HG02588 (cell line): ENCODE measurements around the gene CERS6.
A peak's percentile ranks its signal among the peaks of the same experiment; 100 is the strongest.
"Not testable (repeated sequence)": the region's sequence is repeated elsewhere in the genome, so short reads cannot be mapped to it uniquely, and the experiment has no call there.

Experiments used
- ATAC-seq: cut with Tn5 transposase; IDR thresholded peaks from one replicate; pipeline ENCODE4 v1.9.1; 2021; ENCODE audit warnings: mild to moderate bottlenecking, moderate library complexity; ENCODE audit not compliant: unreplicated experiment

The CERS6 gene, protein sequence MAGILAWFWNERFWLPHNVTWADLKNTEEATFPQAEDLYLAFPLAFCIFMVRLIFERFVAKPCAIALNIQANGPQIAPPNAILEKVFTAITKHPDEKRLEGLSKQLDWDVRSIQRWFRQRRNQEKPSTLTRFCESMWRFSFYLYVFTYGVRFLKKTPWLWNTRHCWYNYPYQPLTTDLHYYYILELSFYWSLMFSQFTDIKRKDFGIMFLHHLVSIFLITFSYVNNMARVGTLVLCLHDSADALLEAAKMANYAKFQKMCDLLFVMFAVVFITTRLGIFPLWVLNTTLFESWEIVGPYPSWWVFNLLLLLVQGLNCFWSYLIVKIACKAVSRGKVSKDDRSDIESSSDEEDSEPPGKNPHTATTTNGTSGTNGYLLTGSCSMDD

GRCh38 chr2:168455645-168456520 is at the start of gene CERS6:
Gene CERS6, plus strand, starts transcription at chr2:168456272. Its CDS starts 177 bp downstream, at chr2:168456449.
- ATAC-seq, result peak; percentile 93

GRCh38 chr2:168412301-168412700 is 43.8 kb upstream of the CERS6 start:
- not testable (repeated sequence) for ATAC-seq

GRCh38 chr2:168413101-168413500 is 43.0 kb upstream of the CERS6 start:
- not testable (repeated sequence) for ATAC-seq

GRCh38 chr2:168416555-168416954 is 39.5 kb upstream of the CERS6 start:
- no peak for ATAC-seq

DNA sequence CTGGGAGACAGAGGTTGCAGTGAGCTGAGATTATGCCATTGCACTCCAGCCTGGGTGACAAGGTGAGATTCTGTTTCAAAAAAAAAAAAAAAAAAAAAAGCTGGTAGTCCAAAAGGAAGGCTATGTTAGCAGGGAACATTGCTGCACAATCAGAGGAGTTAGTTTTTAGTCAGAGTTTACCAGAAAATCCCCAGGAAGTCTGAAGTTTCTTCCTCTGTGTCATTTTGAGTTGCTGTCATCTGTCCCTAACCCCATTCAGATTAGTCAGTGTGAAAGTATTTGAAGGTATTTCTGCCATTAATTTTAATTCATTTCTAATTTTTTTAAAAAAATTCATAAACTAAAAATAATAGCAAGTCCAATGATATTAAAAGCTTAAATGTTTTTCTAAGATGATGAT is 33.5 kb upstream of the CERS6 start:
- ATAC-seq, result peak; percentile 79

GRCh38 chr2:168424112-168424951 is 31.7 kb upstream of the CERS6 start:
- no peak for ATAC-seq

GRCh38 chr2:168424971-168425370 is 31.1 kb upstream of the CERS6 start:
- ATAC-seq, result no peak

GRCh38 chr2:168426861-168427260 is 29.2 kb upstream of the CERS6 start:
- ATAC-seq, result no peak

DNA sequence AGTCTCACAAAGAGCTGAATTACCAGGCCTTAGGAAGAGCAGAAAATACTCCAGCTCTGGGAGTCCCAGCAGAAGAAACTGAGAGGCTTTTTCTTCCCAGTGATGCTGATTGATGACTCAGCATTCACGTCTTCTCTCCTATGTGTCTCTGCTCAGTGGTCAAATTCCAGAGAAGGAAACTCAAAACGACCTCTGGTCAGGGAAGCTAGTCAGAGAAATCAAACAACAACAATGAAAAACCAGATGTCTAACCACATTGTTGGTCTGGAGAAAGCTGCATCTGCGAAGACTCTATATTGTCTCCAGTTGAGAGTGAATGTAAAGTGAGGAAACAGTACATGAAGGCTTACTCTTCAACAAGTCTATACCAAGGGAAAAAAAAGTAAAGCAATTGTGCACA is 28.6 kb upstream of the CERS6 start:
- ATAC-seq, result no peak

DNA sequence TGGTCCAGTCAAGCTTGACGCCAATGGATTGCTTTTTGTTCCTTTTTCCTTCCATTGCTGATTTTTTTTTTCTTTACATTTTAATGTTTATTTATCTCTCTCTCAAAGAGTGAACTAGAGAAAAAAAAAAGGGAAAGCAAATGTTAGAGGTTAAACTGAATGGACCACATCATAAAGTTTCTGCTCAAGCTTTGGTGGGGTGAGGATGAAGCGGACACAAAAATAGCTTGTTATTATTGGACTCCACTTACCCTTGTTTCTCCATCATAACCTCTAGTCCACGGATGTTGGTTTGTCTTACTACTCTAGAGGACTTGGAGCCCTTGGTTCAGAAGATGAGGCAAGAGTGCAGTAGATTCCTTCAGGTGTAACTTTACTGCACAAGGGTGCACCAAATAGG is 27.6 kb upstream of the CERS6 start:
- no peak for ATAC-seq

DNA sequence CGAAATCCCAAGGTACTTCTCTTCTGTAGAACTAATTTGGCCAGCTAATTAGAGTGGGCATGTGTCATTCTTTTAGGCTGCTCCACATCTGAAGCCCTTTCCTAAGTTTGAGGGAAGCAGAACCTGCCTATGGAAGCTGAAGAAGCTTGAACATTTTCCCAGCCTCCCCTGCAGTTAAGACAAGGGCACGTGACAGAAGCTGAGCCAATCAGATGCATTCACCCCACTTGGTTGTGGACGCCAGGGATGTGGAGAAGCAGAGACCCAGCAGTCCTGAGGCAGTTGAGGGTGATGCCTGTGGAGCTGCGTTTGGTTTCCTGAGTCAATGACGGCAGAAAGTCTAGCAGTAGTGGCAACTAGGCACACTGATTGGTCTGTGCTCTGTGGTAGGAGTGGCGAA is 26.1 kb upstream of the CERS6 start:
- no peak for ATAC-seq

GRCh38 chr2:168430431-168430830 is 25.6 kb upstream of the CERS6 start:
- ATAC-seq, result no peak

GRCh38 chr2:168431301-168432024 is 24.6 kb upstream of the CERS6 start:
- no peak for ATAC-seq

GRCh38 chr2:168432100-168432499 is 24.0 kb upstream of the CERS6 start:
- ATAC-seq, result no peak

DNA sequence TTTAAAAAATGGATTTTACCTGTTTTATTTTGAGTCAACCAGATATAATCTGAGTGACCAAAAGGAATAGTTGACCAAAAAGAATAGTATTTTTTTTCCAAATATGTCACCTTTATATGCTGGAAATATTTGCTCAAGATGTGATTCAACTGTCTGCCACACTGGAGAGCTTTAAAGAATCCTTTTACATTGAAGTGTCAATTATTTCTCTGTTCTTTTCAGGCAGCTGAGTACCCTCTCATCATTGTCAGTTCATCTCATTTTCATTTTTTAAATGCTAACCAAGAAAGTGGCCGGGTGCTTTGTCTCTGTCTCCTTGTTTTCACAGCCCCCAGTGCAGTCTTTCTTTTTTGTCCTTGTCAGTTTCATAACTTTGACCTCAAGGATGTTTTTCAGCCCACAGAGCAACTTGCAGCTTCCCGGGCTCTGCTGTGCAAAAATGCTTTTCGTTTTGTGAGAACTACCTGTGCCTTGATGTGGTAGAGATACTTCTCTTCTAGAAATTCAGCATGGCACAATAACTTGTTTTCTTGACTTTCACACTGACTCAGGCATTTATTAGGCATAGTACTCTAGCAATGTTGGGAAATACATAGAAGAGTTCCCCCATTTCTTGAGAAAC is 23.4 kb upstream of the CERS6 start:
- ATAC-seq, result no peak

GRCh38 chr2:168433527-168433926 is 22.5 kb upstream of the CERS6 start:
- no peak for ATAC-seq

- no peak for ATAC-seq
Observed at GRCh38 chr2:168434146-168434545, 21.9 kb upstream of the CERS6 start.

DNA sequence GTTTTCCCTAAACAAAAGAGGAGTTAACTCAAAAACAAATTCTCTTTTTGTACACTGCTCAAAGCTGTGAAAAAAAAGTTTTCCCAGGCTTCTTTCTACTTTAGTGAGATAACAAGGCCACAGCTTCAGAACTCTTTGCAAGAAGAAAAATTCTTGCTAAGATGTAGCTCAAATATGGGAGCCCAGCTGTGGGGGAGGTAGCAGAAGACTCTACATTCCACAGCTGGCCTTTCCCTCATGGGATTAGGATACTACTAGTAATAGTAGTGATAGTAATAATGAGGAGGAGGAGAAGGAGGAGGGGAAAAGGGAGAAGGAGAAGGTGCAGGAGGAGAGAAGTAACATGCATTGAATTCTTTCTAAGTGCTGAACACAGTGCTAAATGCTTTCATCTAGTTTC is 19.2 kb upstream of the CERS6 start:
- no peak for ATAC-seq

DNA sequence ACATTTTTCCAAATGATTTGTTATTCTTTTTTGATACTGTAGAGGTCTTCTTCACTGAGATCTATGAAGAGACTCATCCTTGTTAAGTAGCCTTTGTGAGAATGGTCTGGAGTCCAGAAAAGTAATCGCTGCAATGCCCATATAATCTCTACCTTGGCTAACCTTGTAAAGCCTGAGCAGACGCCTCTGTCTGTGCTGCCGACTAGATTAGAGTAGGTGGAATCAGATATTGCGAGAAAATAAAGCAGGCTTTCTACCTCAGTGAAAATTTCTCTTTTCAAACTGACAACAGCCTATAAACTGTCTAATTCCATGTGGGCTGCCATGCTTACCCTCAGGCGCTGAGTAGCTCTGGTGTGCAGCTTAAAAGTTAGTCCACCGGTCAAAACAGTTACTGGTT is 17.5 kb upstream of the CERS6 start:
- ATAC-seq, result no peak

- ATAC-seq, result no peak
Observed at GRCh38 chr2:168439536-168439935, 16.5 kb upstream of the CERS6 start.
